CD4-positive, alpha-beta T cell treated with Interleukin-15 for 4 hours (primary cell): ENCODE measurements around the gene C19orf44.

ENCODE experiments used
- DNase-seq: peaks from one replicate; pipeline ENCODE4 v3.0.0-alpha.2; 2020; ENCODE audit warnings: low spot score

C19orf44 gene

DNA sequence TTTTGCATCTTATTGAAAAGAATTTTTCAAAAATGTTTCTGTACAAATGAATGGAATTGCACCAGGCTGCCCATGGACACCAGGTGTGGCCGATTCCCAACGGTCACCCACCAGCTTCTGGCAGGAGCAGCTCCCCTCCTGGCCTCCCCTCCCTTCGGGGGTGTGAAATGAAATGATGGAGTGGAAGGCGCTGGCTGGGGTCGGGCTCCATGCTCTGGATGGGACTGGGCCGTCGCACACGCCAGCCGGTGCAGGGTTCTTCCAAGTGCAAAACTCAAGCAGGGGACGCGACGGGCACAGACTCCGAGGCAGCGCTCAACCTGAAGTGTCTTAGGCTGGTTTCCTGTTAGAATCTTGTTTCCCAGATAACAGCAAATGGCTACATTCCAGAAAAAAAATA, 21.9 kb downstream of the C19orf44 start:
- DNase-seq, result no peak

DNA sequence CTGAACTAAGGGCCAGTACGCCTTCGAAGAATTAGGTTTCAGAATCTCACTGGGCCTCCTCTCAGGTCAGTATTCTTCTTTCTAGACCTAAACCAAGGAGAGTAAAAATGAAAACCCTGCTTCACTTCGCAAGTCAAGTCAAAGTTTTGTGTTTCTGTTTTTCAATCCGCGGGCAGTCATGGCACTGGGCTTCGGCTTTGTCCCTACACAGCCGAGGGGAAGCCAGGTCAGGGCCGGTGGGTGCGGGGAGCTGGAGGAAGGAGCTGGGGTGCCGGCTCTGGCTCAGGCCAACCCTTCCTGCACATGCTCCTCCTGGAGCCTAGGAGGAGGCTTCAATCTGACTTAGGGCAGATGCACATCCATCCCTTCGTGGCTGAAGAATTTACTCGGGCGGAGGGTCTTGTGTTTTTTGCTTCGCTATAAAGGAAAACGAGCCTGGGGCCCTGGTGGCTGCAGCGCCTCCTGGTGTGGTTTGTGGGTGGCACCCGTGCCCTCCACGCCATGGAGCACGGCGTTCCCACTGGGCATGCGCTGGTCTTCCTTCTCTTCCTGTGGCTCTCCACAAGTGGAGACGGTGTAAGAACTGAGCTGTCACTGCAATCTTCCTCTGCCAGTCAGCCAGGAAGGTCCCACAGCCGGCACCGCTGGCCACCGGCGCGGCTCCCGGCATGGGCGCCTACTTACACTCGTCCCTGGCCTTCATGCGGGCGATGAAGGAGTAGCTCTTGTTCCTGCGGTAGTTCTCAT, 22.5 kb downstream of the C19orf44 start:
- DNase-seq, result no peak

GRCh38 chr19:16519230-16519687, 23.1 kb downstream of the C19orf44 start:
- DNase-seq, result no peak

DNA sequence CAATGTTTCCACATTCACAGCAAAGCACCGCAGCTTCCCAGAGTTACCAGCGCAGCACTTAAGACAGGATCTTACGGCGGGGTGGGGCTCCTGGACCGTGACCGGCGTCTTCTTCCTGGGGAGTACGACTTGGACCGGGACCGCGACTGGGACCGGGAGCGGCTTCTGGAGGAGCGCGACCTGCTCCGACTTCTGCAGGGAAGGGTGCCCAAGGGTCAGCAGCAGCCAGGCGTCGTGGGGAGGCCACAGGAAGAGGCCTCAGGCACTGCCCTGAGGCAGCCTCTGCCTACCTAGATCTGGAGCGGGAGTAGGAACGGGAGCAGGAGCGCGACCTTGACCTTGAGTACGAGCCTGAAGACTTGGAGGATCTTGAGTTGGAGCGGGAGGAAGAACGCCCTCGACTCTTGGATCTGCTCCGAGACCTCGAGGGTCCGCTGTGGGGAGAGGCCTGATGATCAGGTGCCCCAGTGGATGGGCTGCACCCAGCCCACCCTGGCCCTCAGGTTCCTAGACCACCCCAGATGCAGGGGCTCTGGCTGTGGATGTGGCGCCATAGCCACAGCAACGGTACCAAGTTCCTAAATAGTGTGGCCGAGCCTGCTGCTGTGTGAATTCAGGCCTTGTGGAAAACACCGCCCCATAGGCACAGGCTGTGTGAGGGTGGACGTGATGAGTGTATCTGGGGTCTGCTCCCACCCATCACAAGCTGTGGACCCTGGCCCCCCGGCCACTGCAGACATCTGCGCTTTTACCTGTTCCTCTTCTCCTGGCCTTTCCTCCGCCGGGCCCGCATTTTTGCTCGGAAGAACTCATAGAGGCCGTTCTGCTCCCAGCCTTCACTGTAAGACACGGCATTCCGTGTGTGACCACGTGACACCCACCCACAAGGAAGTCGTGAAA, 24.1 kb downstream of the C19orf44 start:
- no peak for DNase-seq

- no peak for DNase-seq
Measured at GRCh38 chr19:16520986-16521624, 24.9 kb downstream of the C19orf44 start.

DNA sequence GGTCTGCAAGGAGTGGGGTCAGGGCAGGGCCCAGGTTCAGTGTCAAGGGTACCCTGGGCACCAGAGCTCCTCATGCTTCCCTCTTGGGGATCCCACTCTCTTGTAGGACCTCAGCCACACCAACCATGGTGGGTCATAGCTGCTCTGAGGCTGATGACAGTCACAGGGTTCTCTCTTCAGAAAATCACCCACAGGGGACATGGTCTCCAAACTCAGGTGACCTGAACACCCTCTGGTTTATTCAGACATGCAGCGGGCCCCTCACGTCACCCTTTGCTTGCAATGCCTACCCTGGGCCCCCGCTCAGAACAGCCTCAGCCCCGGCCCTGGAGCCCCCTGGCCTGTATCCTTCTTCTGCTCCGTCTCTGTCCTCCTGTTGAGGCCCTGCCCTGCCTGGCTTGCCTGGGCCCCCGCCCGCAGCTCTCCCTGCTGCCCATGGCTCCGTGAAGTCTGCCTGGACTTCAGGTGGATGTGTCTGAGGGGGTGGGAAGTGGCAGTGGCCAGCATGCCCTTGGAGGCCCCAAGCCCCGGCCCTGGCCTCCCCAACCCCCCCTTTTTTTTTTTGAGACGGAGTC, 25.6 kb downstream of the C19orf44 start:
- no peak for DNase-seq

DNA sequence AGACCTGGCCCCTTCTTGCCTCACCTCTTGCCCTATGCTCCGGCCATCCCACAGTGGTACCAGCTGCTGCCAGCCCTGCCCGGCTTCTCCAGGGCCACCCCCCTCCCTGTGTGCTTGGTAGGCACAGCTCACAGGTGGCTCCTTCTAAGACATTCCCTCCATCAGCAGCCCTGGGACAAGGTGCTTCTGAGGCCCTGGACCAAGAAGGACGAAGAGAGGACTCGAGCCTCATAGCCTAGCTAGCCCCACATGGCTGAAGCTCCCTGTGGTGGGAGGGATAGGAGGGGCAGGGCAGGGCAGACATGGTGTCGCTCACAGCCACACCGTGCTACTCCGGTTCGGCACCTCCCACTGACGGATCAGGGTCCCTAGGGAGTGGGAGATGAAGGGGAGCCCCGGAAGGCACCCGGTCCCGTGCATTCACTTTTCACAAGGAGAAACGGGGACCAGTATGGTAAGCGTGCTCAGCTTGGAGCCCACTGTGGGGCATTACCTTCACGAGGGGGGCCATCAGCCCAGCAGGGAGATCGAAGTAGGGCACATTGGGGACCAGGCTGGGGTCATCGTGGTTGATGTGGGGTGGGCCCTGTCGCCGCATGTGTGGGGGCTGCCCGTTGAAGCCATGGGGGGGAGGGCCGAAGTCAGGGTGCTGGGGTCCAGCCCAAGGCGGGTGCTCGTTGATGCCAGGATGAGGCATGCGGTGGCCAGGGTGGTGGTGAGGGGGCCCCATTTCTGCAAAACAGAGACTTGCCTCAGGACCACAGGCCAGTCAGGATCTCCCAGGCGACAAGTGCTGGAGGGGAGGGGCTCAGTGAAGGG, 26.6 kb downstream of the C19orf44 start:
- DNase-seq, result no peak

DNA sequence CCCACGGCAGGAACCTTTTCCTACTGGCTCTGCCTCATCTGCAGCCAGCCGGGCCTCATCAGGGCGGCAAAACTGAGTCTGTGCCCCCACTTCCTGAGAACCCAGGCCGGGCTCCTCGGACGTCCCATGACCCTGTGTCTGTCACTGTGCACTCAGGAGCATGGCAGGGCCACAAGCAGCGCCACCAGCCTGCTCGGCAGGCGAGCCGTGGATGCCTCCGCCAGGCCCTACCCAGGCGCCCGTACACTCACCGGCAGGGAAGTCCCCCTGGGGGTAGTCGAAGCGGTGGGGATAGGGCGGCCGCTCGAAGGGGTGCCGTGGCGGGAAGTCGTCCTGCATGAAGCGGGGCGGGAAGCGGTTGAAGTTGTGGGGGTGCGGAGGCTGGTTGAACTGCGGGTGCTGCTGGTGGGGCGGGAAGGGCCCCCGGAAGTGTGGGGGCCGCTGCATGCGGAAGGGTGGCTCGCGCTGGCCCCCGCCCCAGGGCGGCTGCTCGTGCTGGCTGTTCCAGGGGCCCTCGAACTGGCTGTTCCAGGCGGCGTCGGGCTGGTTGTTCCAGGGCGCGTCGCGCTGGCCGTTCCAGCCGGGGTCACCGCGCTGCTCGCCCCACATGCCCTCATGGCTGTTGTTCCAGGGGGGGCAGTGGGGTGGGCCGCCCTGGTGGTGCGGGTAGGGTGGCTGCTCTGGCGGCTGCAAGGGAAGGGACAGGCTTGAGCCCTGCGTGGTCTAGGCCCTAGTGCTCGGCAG, 29.0 kb downstream of the C19orf44 start:
- DNase-seq, result no peak

- no peak for DNase-seq
Measured at GRCh38 chr19:16525751-16526481, 29.7 kb downstream of the C19orf44 start.

GRCh38 chr19:16527334-16527935, 31.2 kb downstream of the C19orf44 start:
- no peak for DNase-seq

GRCh38 chr19:16527971-16528521, 31.9 kb downstream of the C19orf44 start:
- peak; percentile 45 for DNase-seq

- DNase-seq, result no peak
Measured at GRCh38 chr19:16529466-16530144, 33.4 kb downstream of the C19orf44 start.

GRCh38 chr19:16530540-16531379, 34.6 kb downstream of the C19orf44 start:
- DNase-seq, result no peak

DNA sequence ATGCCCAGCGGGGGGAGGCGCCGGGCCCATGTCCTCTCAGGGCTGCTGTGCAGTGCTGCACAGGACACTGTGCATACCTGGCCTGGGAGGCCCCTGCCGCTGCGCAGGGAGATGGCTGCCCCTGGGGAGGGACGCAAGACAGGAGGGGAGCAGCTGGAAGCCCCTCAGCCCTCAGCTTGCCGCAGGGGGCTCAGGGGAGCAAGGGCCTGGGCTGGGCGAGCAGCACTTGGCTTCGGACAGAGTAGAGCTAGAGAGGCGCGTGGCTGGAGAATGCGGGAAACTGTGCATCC, 35.1 kb downstream of the C19orf44 start:
- no peak for DNase-seq

- DNase-seq, result no peak
Measured at GRCh38 chr19:16532440-16533234, 36.4 kb downstream of the C19orf44 start.

- no peak for DNase-seq
Measured at GRCh38 chr19:16535381-16535780, 39.2 kb downstream of the C19orf44 start.

DNA sequence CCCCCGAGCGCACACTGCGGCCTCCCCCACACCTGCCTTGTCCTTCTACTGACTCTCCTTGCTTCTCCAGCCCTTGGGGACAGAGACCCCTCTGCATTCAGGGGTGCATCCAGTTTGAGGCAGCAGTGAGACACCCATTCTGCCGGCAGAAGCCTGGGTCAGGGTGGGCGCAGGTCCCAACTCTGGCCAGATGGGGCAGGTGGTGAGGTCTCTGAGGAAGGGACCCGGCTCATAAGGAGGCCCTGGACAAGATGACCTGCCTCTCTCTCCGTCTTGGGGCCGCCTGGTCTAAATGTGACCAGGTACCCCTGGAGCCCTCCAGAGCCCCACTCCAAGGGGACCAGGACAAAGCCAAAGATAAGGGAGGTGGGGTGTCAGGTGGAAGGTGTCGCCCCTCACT, 39.9 kb downstream of the C19orf44 start:
- DNase-seq, result no peak
